Lung (tissue), 12 donors: Measurements from ENCODE around the gene CD244. TPM values are rescaled to one million over a fixed set of nuclear protein-coding genes. Genes with fewer than 3 reads are reported as not detected.

Source experiments
- ATAC-seq: fragments of 200-7000 bp; cut with Tn5 transposase; one replicate; pipeline ENCODE4 v1.9.1; 2020; ENCODE audit warnings: moderate number of reproducible peaks; ENCODE audit not compliant: insufficient read depth, low FRiP score
- DNase-seq, 3 donors: peaks; one replicate each; pipeline ENCODE4 v3.0.0-alpha.2; 2013 to 2017
- H3K27ac ChIP-seq, 2 donors: one replicate each; pipeline ENCODE4 v1.5.1; 2013; ENCODE audit warnings: mild to moderate bottlenecking in 2 of 2, moderate library complexity in 2 of 2, control low read depth in 1 of 2, inconsistent platforms in 1 of 2, low read depth in 1 of 2, low read length in 1 of 2
- H3K27me3 ChIP-seq, 3 donors: one replicate each; pipeline ENCODE4 v1.5.1; 2013; ENCODE audit warnings: low read length in 2 of 3; ENCODE audit not compliant: control insufficient read depth in 3 of 3, insufficient read depth in 3 of 3
- H3K36me3 ChIP-seq, 4 donors: one replicate each; pipeline ENCODE4 v1.5.1; 2013; ENCODE audit warnings: low read length in 4 of 4, mild to moderate bottlenecking in 1 of 4, moderate library complexity in 1 of 4; ENCODE audit not compliant: control insufficient read depth in 4 of 4, insufficient read depth in 4 of 4
- H3K4me1 ChIP-seq, 5 donors: one replicate each; pipeline ENCODE4 v1.5.1; 2013; ENCODE audit warnings: low read length in 5 of 5, mild to moderate bottlenecking in 2 of 5, moderate library complexity in 1 of 5; ENCODE audit not compliant: control insufficient read depth in 5 of 5, insufficient read depth in 5 of 5
- H3K4me3 ChIP-seq: one replicate; pipeline ENCODE4 v1.5.1; 2013; ENCODE audit warnings: mild to moderate bottlenecking, control low read depth, moderate library complexity
- H3K9ac ChIP-seq, 2 donors: one replicate each; pipeline ENCODE4 v1.5.1; 2013; ENCODE audit warnings: low read length in 2 of 2, control low read depth in 1 of 2; ENCODE audit not compliant: insufficient read depth in 1 of 2
- H3K9me3 ChIP-seq, 4 donors: one replicate each; pipeline ENCODE4 v1.5.1; 2013; ENCODE audit warnings: low read length in 3 of 4, mild to moderate bottlenecking in 1 of 4, moderate library complexity in 1 of 4; ENCODE audit not compliant: control insufficient read depth in 4 of 4, insufficient read depth in 3 of 4
- CTCF ChIP-seq: IDR thresholded peaks from 2 replicates; pipeline ENCODE4 v1.5.1; 2012; ENCODE audit warnings: mild to moderate bottlenecking; ENCODE audit errors: control extremely low read depth, extremely low read depth
- WGBS, 2 donors: extraction: QIAGEN DNeasy Blood & Tissue Kit; methylation state at CpG; one replicate each; pipeline ENCODE4 v1.1.7; 2013; 5-methylcytosine and 5-hydroxymethylcytosine counted together
- polyA plus RNA-seq, 2 donors: library from polyadenylated mRNA; stranded (reverse); fragments of 200-250 nt; gene quantifications; one replicate each; pipeline ENCODE4 v1.2.1, GENCODE V29; 2013
- total RNA-seq, 2 donors: library from RNA; depleted of rRNA in 1 of 2; stranded (reverse); fragments of >200 nt in 1 of 2; gene quantifications; one replicate each; pipeline ENCODE4 v1.2.1, GENCODE V29; 2014 to 2021
- donor health status: control.
- donor health status: control.
- donor health status: Bipolar disorder and iron deficiency.
- donor health status: healthy.
- donor health status: DM: yes; HTN: yes; CAD: no.

CD244 gene
- total and polyA plus RNA-seq, 4 donors: 0.57 to 3.2 (median 2.3) TPM

GRCh38 chr1:160834945-160835565 lies 27.6 kb downstream of the CD244 start:
- 81 to 87% methylated on average over 3 of the region's 3 CpGs for WGBS, 2 donors
- ATAC-seq: peak; percentile 39

GRCh38 chr1:160830321-160831153 lies 32.1 kb downstream of the CD244 start:
- ATAC-seq (no peak), DNase-seq (peak; percentile 49 to 57 (median 55))
- Histone ChIP-seq H3K9me3 (no peaks in the 10 kb centered on the region), H3K4me1 (peaks cover 0 to 1% (median 0%) of the 10 kb centered on the region in 5 donors), H3K9ac (no peak overlapping the region), H3K4me3 (no peak overlapping the region), H3K27ac (no peak overlapping the region), H3K27me3 (no peaks in the 10 kb centered on the region), H3K36me3 (no peaks in the 10 kb centered on the region)
- WGBS, 2 donors: 64 to 65% methylated on average over 8 of the region's 8 CpGs
- TF ChIP-seq CTCF: peak; percentile 40

More at GRCh38 chr1:160834945-160835565, 27.6 kb downstream of the CD244 start:
- no peaks in the 10 kb centered on the region for H3K36me3 ChIP-seq
- H3K9me3 ChIP-seq: no peaks in the 10 kb centered on the region
- H3K27me3 ChIP-seq: no peaks in the 10 kb centered on the region
- DNase-seq: peak in 2 of 3 donors; percentile 31 to 47
- H3K27ac ChIP-seq: no peak overlapping the region
- no peak overlapping the region for H3K9ac ChIP-seq
- TF ChIP-seq CTCF: peak; percentile 55
- no peak overlapping the region for H3K4me3 ChIP-seq
- peaks cover 0 to 8% (median 0%) of the 10 kb centered on the region in 5 donors for H3K4me1 ChIP-seq

- no peaks in the 10 kb centered on the region for H3K9me3 ChIP-seq
- H3K4me1 ChIP-seq: peaks cover 0 to 1% (median 0%) of the 10 kb centered on the region in 5 donors
- H3K4me3 ChIP-seq: no peak overlapping the region
- WGBS, 2 donors: 65 to 90% methylated on average over 1 of the region's 1 CpG
- DNase-seq (no peak), ATAC-seq (no peak)
- no peaks in the 10 kb centered on the region for H3K36me3 ChIP-seq
- no peak overlapping the region for H3K9ac ChIP-seq
- TF ChIP-seq CTCF: no peak
- H3K27ac ChIP-seq: no peak overlapping the region
- no peaks in the 10 kb centered on the region for H3K27me3 ChIP-seq
These were observed 32.9 kb downstream of the CD244 start for GRCh38 chr1:160829766-160830165.
